HEK293 (cell line): ENCODE results near the gene VPS13C.

Experiments
- CTCF ChIA-PET: fragments of 350-600 bp; formaldehyde crosslinking; extraction: SDS; loops from one replicate; lab custom pipeline; 2021; ENCODE audit warnings: antibody characterized with exemption; lab: Yijun Ruan, JAX
- POLR2A ChIA-PET: fragments of 300-600 bp; formaldehyde crosslinking; extraction: SDS; loops from one replicate; lab custom pipeline; 2020; ENCODE audit warnings: antibody characterized with exemption, inconsistent platforms; lab: Yijun Ruan, JAX
- H3K27ac ChIP-seq: fragments of 200-500 bp; sonication (Bioruptor generic); 2 replicates; pipeline ENCODE4 v1.5.1; 2014; ENCODE audit warnings: low read depth, low read length, control low read depth, inconsistent platforms; ENCODE audit errors: extremely low read depth
- H3K36me3 ChIP-seq, 2 experiments: fragments of 200-500 bp in 1 of 2; sonication (Bioruptor generic) in 1 of 2; 1 replicate in 1 of 2; 2 replicates in 1 of 2; pipeline ENCODE4 v1.5.1; 2014 to 2017; ENCODE audit warnings: inconsistent platforms in 2 of 2, low read length in 2 of 2; ENCODE audit not compliant: control insufficient read depth in 2 of 2, insufficient read depth in 1 of 2
- H3K4me1 ChIP-seq: fragments of 200-500 bp; sonication (Bioruptor generic); 2 replicates; pipeline ENCODE4 v1.5.1; 2014; ENCODE audit warnings: mild to moderate bottlenecking, low read length, inconsistent platforms; ENCODE audit not compliant: control insufficient read depth, insufficient read depth
- H3K4me3 ChIP-seq: 2 replicates; pipeline ENCODE4 v1.5.1; 2011; ENCODE audit warnings: low read depth, mild to moderate bottlenecking, control low read depth, low read length, moderate library complexity
- H3K9me3 ChIP-seq: fragments of 200-500 bp; sonication (Bioruptor generic); 2 replicates; pipeline ENCODE4 v1.5.1; 2014; ENCODE audit warnings: low read depth, low read length, inconsistent platforms; ENCODE audit not compliant: control insufficient read depth, insufficient read depth
- FEZF1 ChIP-seq: fragments of 450-650 bp; formaldehyde crosslinking; IDR thresholded peaks from 2 replicates; pipeline ENCODE4 v1.5.1; 2016; ENCODE audit warnings: missing biosample characterization, missing genetic modification characterization
- SALL2 ChIP-seq: fragments of 450-650 bp; formaldehyde crosslinking; IDR thresholded peaks from 2 replicates; pipeline ENCODE4 v1.5.0; 2017; ENCODE audit warnings: missing biosample characterization, mild to moderate bottlenecking, missing genetic modification characterization, borderline replicate concordance
- TRIM28 ChIP-seq: IDR thresholded peaks from 2 replicates; pipeline ENCODE4 v1.6.1; 2011; ENCODE audit warnings: low read length, control low read depth, borderline replicate concordance
- ZNF221 ChIP-seq: fragments of 450-650 bp; formaldehyde crosslinking; IDR thresholded peaks from 2 replicates; pipeline ENCODE4 v1.5.1; 2017; ENCODE audit warnings: missing biosample characterization, missing genetic modification characterization, borderline replicate concordance
- ZNF266 ChIP-seq: fragments of 450-650 bp; formaldehyde crosslinking; IDR thresholded peaks from 2 replicates; pipeline ENCODE4 v1.5.1; 2016; ENCODE audit warnings: missing biosample characterization, missing genetic modification characterization, low read depth
- ZNF354C ChIP-seq: fragments of 450-650 bp; formaldehyde crosslinking; IDR thresholded peaks from 2 replicates; pipeline ENCODE4 v1.5.1; 2016; ENCODE audit warnings: missing biosample characterization, missing genetic modification characterization, low read depth, borderline replicate concordance
- ZNF37A ChIP-seq: fragments of 450-650 bp; IDR thresholded peaks from 2 replicates; pipeline ENCODE4 v1.5.1; 2018; ENCODE audit warnings: missing biosample characterization, missing genetic modification characterization
- ZNF473 ChIP-seq: fragments of 450-650 bp; formaldehyde crosslinking; IDR thresholded peaks from 2 replicates; pipeline ENCODE4 v1.5.1; 2017; ENCODE audit warnings: missing biosample characterization, missing genetic modification characterization
- ZNF514 ChIP-seq: fragments of 450-650 bp; formaldehyde crosslinking; IDR thresholded peaks from 2 replicates; pipeline ENCODE4 v1.5.1; 2016; ENCODE audit warnings: missing biosample characterization, missing genetic modification characterization
- ZNF623 ChIP-seq: fragments of 450-650 bp; formaldehyde crosslinking; IDR thresholded peaks from 2 replicates; pipeline ENCODE4 v1.5.1; 2016; ENCODE audit warnings: missing biosample characterization, missing genetic modification characterization
- ZNF670 ChIP-seq: fragments of 450-650 bp; formaldehyde crosslinking; IDR thresholded peaks from 2 replicates; pipeline ENCODE4 v1.5.1; 2016; ENCODE audit warnings: missing biosample characterization, missing genetic modification characterization, low read depth
- TF ChIP-seq, protein P1 (sequence below): fragments of 450-650 bp; formaldehyde crosslinking; IDR thresholded peaks from 2 replicates; pipeline ENCODE4 v1.5.1; 2016; ENCODE audit warnings: missing biosample characterization, missing genetic modification characterization
- TF ChIP-seq, protein P2 (sequence below): fragments of 450-650 bp; formaldehyde crosslinking; IDR thresholded peaks from 2 replicates; pipeline ENCODE4 v1.5.1; 2016; ENCODE audit warnings: missing biosample characterization, missing genetic modification characterization
- TF ChIP-seq, protein P3 (sequence below): fragments of 450-650 bp; formaldehyde crosslinking; optimal IDR thresholded peaks from 2 replicates; pipeline ENCODE3; 2016; ENCODE audit warnings: missing biosample characterization, mild to moderate bottlenecking, missing genetic modification characterization
- TF ChIP-seq, protein P4 (sequence below): fragments of 450-650 bp; formaldehyde crosslinking; IDR thresholded peaks from 2 replicates; pipeline ENCODE4 v1.5.1; 2016; ENCODE audit warnings: missing biosample characterization, missing genetic modification characterization
- TF ChIP-seq, protein P5 (sequence below): fragments of 450-650 bp; formaldehyde crosslinking; IDR thresholded peaks from 2 replicates; pipeline ENCODE4 v1.5.1; 2017; ENCODE audit warnings: missing biosample characterization, mild to moderate bottlenecking, missing genetic modification characterization, moderate library complexity
- TF ChIP-seq, protein P6 (sequence below): sonication (generic); formaldehyde crosslinking; IDR thresholded peaks from 2 replicates; pipeline ENCODE4 v1.8.1; 2022; ENCODE audit warnings: mild to moderate bottlenecking, moderate library complexity, missing genetic modification reagents

Gene VPS13C

DNA sequence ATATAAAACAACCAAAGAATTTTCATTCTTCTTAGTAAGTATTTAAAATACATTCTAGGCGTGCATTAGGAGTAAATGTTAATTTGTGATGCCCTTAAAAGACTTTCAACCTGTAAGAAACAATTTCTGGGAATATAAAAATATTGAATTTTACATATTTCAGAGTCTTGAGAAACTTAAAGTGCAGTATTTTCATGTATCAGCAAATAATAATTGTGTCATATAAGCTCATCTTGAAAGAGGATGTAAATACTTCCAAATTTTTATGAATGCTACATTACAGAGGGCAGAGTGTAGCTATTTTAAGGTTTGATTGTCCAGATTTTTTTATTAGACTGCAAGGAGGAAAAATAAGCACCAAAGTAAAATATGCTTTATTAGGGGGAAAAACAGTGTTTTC, 207.1 kb downstream of the VPS13C start (continued):
- TF ChIP-seq, protein P1, sequence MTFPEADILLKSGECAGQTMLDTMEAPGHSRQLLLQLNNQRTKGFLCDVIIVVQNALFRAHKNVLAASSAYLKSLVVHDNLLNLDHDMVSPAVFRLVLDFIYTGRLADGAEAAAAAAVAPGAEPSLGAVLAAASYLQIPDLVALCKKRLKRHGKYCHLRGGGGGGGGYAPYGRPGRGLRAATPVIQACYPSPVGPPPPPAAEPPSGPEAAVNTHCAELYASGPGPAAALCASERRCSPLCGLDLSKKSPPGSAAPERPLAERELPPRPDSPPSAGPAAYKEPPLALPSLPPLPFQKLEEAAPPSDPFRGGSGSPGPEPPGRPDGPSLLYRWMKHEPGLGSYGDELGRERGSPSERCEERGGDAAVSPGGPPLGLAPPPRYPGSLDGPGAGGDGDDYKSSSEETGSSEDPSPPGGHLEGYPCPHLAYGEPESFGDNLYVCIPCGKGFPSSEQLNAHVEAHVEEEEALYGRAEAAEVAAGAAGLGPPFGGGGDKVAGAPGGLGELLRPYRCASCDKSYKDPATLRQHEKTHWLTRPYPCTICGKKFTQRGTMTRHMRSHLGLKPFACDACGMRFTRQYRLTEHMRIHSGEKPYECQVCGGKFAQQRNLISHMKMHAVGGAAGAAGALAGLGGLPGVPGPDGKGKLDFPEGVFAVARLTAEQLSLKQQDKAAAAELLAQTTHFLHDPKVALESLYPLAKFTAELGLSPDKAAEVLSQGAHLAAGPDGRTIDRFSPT (tag by site-specific recombination), result no peak
- TF ChIP-seq SALL2 (tag by site-specific recombination) (no peak), FEZF1 (no peak), ZNF221 (no peak)
- TF ChIP-seq, protein P2, sequence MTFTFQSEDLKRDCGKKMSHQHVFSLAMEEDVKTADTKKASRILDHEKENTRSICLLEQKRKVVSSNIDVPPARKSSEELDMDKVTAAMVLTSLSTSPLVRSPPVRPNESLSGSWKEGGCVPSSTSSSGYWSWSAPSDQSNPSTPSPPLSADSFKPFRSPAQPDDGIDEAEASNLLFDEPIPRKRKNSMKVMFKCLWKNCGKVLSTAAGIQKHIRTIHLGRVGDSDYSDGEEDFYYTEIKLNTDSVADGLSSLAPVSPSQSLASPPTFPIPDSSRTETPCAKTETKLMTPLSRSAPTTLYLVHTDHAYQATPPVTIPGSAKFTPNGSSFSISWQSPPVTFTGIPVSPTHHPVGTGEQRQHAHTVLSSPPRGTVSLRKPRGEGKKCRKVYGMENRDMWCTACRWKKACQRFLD (tag by site-specific recombination), result no peak

DNA sequence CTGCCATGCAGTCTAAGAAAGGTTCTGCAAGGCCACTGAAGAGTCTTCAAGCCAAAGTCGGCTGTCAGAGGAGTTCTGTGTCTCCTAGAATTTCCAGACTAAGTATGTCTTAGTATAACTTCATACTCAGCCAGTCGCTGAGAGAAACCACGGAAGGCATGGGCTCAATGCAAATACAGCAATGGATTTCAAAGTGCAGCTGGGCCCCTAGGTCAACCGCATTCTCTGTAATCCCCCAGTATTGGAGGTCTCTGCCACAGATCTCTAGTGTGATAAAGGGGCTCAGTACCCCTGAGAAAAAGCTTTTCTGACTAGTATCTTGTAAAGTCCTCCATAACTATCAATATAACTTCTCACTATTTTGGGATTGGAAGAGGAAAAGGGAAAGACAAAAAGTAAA, 208.3 kb downstream of the VPS13C start:
- H3K4me3 ChIP-seq, result no peak overlapping the region
- no peaks in the 10 kb centered on the region for H3K4me1 ChIP-seq
- H3K27ac ChIP-seq, result no peak overlapping the region
- ChIA-PET CTCF (interaction anchor here (0.6 kb wide), 1 partner anchor 17 kb away, joined by 5 read pairs; no protein-coding TSS in a partner anchor), POLR2A (no interaction called here)
- no peaks in the 10 kb centered on the region for H3K9me3 ChIP-seq
- peaks cover 0 to 4% of the 10 kb centered on the region in 2 experiments; a peak in 1 of 3 replicates for H3K36me3 ChIP-seq
- TF ChIP-seq ZNF623 (no peak), TRIM28 (no peak), ZNF37A (tag by site-specific recombination) (no peak), ZNF354C (no peak), ZNF266 (no peak), ZNF514 (tag by site-specific recombination) (no peak), ZNF670 (tag by site-specific recombination) (no peak), ZNF473 (tag by site-specific recombination) (no peak)
- TF ChIP-seq, protein P3, sequence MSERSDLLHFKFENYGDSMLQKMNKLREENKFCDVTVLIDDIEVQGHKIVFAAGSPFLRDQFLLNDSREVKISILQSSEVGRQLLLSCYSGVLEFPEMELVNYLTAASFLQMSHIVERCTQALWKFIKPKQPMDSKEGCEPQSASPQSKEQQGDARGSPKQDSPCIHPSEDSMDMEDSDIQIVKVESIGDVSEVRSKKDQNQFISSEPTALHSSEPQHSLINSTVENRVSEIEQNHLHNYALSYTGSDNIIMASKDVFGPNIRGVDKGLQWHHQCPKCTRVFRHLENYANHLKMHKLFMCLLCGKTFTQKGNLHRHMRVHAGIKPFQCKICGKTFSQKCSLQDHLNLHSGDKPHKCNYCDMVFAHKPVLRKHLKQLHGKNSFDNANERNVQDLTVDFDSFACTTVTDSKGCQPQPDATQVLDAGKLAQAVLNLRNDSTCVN (tag by site-specific recombination), result no peak
- TF ChIP-seq, protein P4, sequence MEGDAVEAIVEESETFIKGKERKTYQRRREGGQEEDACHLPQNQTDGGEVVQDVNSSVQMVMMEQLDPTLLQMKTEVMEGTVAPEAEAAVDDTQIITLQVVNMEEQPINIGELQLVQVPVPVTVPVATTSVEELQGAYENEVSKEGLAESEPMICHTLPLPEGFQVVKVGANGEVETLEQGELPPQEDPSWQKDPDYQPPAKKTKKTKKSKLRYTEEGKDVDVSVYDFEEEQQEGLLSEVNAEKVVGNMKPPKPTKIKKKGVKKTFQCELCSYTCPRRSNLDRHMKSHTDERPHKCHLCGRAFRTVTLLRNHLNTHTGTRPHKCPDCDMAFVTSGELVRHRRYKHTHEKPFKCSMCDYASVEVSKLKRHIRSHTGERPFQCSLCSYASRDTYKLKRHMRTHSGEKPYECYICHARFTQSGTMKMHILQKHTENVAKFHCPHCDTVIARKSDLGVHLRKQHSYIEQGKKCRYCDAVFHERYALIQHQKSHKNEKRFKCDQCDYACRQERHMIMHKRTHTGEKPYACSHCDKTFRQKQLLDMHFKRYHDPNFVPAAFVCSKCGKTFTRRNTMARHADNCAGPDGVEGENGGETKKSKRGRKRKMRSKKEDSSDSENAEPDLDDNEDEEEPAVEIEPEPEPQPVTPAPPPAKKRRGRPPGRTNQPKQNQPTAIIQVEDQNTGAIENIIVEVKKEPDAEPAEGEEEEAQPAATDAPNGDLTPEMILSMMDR, result no peak
- TF ChIP-seq, protein P5, sequence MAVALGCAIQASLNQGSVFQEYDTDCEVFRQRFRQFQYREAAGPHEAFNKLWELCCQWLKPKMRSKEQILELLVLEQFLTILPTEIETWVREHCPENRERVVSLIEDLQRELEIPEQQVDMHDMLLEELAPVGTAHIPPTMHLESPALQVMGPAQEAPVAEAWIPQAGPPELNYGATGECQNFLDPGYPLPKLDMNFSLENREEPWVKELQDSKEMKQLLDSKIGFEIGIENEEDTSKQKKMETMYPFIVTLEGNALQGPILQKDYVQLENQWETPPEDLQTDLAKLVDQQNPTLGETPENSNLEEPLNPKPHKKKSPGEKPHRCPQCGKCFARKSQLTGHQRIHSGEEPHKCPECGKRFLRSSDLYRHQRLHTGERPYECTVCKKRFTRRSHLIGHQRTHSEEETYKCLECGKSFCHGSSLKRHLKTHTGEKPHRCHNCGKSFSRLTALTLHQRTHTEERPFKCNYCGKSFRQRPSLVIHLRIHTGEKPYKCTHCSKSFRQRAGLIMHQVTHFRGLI (tag by site-specific recombination), result no peak
- TF ChIP-seq, protein P6, sequence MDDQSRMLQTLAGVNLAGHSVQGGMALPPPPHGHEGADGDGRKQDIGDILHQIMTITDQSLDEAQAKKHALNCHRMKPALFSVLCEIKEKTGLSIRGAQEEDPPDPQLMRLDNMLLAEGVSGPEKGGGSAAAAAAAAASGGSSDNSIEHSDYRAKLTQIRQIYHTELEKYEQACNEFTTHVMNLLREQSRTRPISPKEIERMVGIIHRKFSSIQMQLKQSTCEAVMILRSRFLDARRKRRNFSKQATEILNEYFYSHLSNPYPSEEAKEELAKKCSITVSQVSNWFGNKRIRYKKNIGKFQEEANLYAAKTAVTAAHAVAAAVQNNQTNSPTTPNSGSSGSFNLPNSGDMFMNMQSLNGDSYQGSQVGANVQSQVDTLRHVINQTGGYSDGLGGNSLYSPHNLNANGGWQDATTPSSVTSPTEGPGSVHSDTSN (CRISPR knock-in tag), result no peak
